ENCODE data around the gene STX11.

DNA sequence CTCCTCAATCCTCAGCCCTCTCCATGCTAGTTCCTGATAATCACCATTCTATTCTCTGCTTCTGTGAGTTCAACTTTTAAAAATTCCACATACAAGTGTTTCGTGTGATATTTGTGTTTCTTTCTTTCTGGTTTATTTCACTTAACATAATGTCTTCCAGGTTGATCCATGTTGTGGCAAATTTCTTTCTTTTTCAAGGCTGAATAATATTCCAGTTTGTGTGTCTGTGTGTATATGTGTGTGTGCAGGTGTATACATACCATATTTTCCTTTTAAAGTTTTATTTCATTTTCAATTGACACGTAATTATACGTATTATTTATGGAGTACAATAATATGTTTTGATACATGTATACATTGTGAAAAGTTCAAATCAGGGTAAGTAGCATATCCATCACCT, 35.1 kb upstream of the STX11 start:
- TF ChIP-seq ZNF761 (CRISPR knock-in tag; conservative IDR thresholded peaks at IDR 0.05) (no peak), SETDB1 (CRISPR knock-in tag; IDR thresholded peaks at IDR 0.05; ENCODE audit: borderline replicate concordance) (no peak), TBP (CRISPR knock-in tag; IDR thresholded peaks at IDR 0.05) (no peak), PRPF4 (IDR thresholded peaks at IDR 0.05; ENCODE audit: low read depth, low read length, poor library complexity, severe bottlenecking) (no peak), GTF2F1 (IDR thresholded peaks at IDR 0.05; ENCODE audit: low read length) (no peak), BCL6 (CRISPR knock-in tag; IDR thresholded peaks at IDR 0.05) (no peak), STAT5B (CRISPR knock-in tag; IDR thresholded peaks at IDR 0.05) (no peak), JUN (CRISPR knock-in tag; IDR thresholded peaks at IDR 0.05) (no peak), YY1 (IDR thresholded peaks at IDR 0.05; ENCODE audit: insufficient read depth, insufficient replicate concordance, low read depth, low read length) (no peak), ZNF883 (CRISPR knock-in tag; IDR thresholded peaks at IDR 0.05; ENCODE audit: not compliant biosample characterization) (no peak)
- TF ChIP-seq, protein P1, sequence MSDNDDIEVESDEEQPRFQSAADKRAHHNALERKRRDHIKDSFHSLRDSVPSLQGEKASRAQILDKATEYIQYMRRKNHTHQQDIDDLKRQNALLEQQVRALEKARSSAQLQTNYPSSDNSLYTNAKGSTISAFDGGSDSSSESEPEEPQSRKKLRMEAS (IDR thresholded peaks at IDR 0.05), result no peak
- TF ChIP-seq, protein P2, sequence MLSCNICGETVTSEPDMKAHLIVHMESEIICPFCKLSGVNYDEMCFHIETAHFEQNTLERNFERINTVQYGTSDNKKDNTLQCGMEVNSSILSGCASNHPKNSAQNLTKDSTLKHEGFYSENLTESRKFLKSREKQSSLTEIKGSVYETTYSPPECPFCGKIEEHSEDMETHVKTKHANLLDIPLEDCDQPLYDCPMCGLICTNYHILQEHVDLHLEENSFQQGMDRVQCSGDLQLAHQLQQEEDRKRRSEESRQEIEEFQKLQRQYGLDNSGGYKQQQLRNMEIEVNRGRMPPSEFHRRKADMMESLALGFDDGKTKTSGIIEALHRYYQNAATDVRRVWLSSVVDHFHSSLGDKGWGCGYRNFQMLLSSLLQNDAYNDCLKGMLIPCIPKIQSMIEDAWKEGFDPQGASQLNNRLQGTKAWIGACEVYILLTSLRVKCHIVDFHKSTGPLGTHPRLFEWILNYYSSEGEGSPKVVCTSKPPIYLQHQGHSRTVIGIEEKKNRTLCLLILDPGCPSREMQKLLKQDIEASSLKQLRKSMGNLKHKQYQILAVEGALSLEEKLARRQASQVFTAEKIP (CRISPR knock-in tag; IDR thresholded peaks at IDR 0.05; ENCODE audit: borderline replicate concordance), result no peak
- TF ChIP-seq, protein P3, sequence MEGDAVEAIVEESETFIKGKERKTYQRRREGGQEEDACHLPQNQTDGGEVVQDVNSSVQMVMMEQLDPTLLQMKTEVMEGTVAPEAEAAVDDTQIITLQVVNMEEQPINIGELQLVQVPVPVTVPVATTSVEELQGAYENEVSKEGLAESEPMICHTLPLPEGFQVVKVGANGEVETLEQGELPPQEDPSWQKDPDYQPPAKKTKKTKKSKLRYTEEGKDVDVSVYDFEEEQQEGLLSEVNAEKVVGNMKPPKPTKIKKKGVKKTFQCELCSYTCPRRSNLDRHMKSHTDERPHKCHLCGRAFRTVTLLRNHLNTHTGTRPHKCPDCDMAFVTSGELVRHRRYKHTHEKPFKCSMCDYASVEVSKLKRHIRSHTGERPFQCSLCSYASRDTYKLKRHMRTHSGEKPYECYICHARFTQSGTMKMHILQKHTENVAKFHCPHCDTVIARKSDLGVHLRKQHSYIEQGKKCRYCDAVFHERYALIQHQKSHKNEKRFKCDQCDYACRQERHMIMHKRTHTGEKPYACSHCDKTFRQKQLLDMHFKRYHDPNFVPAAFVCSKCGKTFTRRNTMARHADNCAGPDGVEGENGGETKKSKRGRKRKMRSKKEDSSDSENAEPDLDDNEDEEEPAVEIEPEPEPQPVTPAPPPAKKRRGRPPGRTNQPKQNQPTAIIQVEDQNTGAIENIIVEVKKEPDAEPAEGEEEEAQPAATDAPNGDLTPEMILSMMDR (CRISPR knock-in tag; IDR thresholded peaks at IDR 0.05), result no peak
- TF ChIP-seq, protein P4, sequence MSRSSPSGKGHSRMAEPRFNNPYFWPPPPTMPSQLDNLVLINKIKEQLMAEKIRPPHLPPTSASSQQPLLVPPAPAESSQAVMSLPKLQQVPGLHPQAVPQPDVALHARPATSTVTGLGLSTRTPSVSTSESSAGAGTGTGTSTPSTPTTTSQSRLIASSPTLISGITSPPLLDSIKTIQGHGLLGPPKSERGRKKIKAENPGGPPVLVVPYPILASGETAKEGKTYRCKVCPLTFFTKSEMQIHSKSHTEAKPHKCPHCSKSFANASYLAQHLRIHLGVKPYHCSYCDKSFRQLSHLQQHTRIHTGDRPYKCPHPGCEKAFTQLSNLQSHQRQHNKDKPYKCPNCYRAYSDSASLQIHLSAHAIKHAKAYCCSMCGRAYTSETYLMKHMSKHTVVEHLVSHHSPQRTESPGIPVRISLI (CRISPR knock-in tag; IDR thresholded peaks at IDR 0.05; ENCODE audit: borderline replicate concordance), result no peak

Measured in HepG2 (cell line).